Measurements from ENCODE around the gene OLFML2B. TPM values are rescaled to one million over a fixed set of nuclear protein-coding genes. Genes with fewer than 3 reads are reported as not detected.

OLFML2B gene
- total and polyA plus RNA-seq, 8 donors: 0.19 to 12.5 (median 0.47) TPM

DNA sequence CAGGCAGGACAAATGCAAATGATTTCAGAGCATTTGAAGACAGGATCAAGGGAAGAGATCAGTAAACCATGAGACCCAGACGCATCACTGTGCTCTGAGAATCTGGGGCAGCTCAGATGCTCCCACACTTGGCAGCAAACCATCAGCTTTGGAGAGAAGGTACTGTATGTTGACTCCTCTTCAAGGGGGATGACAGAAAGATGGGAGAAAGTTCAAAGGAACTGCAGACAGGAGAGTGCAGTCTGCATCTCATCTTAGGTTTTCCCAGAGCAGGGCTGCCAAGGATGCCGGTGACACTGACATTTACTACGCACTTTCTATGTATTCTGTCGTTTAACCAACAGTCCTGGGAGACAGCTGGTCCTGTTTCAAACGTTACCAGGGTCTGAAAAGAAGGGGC lies 35.8 kb downstream of the OLFML2B start:
- intact Hi-C loops (cut with DNase I): loop anchor here in 1 of 3 donors (5.0 kb wide), 1 partner anchor 51 kb away; no protein-coding TSS in a partner anchor
- Histone ChIP-seq H3K27me3 (no peaks in the 10 kb centered on the region), H3K4me3 (no peak overlapping the region), H3K27ac (no peak overlapping the region), H3K36me3 (no peaks in the 10 kb centered on the region), H3K4me1 (no peaks in the 10 kb centered on the region), H3K9me3 (no peaks in the 10 kb centered on the region)
- no peak for FAIRE-seq
- no peak for DNase-seq
- TF ChIP-seq, protein P1, sequence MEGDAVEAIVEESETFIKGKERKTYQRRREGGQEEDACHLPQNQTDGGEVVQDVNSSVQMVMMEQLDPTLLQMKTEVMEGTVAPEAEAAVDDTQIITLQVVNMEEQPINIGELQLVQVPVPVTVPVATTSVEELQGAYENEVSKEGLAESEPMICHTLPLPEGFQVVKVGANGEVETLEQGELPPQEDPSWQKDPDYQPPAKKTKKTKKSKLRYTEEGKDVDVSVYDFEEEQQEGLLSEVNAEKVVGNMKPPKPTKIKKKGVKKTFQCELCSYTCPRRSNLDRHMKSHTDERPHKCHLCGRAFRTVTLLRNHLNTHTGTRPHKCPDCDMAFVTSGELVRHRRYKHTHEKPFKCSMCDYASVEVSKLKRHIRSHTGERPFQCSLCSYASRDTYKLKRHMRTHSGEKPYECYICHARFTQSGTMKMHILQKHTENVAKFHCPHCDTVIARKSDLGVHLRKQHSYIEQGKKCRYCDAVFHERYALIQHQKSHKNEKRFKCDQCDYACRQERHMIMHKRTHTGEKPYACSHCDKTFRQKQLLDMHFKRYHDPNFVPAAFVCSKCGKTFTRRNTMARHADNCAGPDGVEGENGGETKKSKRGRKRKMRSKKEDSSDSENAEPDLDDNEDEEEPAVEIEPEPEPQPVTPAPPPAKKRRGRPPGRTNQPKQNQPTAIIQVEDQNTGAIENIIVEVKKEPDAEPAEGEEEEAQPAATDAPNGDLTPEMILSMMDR (IDR thresholded peaks at IDR 0.05): no peak
- WGBS, 2 donors: 61 to 64% methylated on average over 5 of the region's 5 CpGs
- ATAC-seq: no peak

DNA sequence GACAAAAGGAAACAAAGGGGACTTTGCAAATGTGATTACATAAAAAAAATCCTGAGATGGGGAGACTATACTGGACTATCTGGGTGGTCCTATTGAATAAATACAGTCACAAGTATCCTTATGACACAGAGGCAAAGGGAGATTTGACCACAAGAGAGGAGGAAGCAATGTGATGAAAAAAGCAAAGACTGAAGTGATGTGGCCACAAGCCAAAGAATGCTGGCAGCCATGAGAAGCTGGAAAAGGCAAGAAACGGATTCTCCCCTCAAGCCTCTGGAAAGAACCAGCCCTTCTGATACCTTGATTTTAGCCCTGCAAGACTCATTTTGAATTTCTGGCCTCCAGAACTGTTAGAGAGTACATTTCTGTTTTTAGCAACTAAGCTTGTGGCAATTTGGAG lies 36.4 kb downstream of the OLFML2B start:
- no peak overlapping the region for H3K4me3 ChIP-seq
- no peaks in the 10 kb centered on the region for H3K36me3 ChIP-seq
- TF ChIP-seq, protein P1 (IDR thresholded peaks at IDR 0.05): no peak
- ATAC-seq (no peak), DNase-seq (no peak), FAIRE-seq (no peak)
- H3K27ac ChIP-seq: no peak overlapping the region
- intact Hi-C loops (cut with DNase I): loop anchor here in 1 of 3 donors (5.0 kb wide), 1 partner anchor 50 kb away; no protein-coding TSS in a partner anchor
- H3K27me3 ChIP-seq: no peaks in the 10 kb centered on the region
- 65 to 70% methylated on average over 1 of the region's 1 CpG for WGBS, 2 donors
- H3K4me1 ChIP-seq: no peaks in the 10 kb centered on the region
- no peaks in the 10 kb centered on the region for H3K9me3 ChIP-seq

DNA sequence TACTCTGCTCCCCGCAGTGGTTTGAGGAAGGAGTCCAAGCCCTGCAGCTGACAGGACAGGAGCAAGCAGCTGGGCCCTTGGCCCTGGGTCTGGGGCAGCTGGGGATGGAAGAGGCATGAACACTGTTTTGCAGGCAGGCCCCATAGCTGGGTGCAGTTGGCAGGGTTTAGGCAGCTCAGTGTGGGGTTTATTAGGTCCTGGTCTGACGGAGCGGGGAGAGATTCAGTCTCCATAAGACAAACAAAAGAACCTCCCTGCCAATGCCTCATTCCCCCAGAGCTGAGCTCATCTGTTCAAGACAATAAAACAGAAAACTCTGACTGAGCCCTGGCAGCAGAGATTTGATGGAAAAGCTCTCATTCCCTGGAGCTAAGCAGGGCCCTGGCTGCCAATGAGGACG lies 37.3 kb downstream of the OLFML2B start:
- ATAC-seq: no peak
- no peak for DNase-seq
- FAIRE-seq: no peak
- intact Hi-C loops (cut with DNase I): loop anchor here in 1 of 3 donors (5.0 kb wide), 1 partner anchor 49 kb away; no protein-coding TSS in a partner anchor
- 74 to 79% methylated on average over 4 of the region's 4 CpGs for WGBS, 2 donors
- no peaks in the 10 kb centered on the region for H3K4me1 ChIP-seq
- no peak overlapping the region for H3K4me3 ChIP-seq
- TF ChIP-seq, protein P1 (IDR thresholded peaks at IDR 0.05): no peak
- no peaks in the 10 kb centered on the region for H3K36me3 ChIP-seq
- H3K9me3 ChIP-seq: no peaks in the 10 kb centered on the region
- no peaks in the 10 kb centered on the region for H3K27me3 ChIP-seq
- no peak overlapping the region for H3K27ac ChIP-seq

DNA sequence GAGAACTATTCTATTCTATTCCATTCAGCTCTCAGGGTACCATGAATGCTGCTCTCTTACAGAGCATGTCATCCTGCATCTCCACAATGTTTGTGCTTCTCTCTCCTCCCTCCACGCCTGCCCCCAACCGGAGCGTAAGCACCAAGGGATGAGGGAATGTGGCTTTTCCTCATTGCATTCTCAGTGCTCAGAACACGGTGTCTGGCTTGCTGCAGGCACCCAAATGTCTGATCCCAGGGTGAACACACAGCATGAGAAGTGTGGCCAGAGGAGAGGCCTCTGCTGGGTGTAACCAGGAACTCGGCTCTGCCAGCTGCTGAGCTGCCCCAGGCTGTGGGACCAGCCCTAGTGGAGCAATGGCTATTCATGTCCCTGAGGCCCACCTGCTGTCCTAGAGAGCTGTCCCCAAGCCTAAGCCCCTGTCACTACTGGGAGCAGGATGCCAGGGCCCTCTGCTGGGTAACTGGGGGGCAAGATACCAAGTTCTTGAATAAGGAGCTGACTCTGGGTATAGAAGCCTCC lies 38.3 kb downstream of the OLFML2B start:
- intact Hi-C loops (cut with DNase I): loop anchor here in 1 of 3 donors (5.0 kb wide), 1 partner anchor 48 kb away; no protein-coding TSS in a partner anchor
- FAIRE-seq: no peak
- no peak for DNase-seq

DNA sequence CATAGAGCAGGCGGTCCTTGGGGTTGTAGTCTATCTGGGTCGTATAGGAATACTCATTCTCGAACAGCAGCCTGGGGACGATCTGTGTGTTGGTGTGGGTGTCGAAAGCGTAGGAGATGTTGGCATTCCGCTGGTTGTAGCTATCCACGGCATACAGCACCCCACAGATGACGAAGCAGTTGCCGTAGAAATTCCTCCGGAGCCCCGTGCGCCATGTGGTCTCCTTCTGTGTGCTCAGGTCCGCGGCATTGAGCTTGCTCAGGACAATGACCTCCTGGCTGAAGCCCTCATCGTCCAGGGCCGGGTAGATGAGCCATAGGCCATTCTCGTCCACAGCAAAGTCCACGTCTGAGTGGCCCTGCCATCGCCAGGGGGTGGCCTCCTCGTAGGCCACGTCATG lies 39.9 kb downstream of the OLFML2B start:
- H3K36me3 ChIP-seq: no peaks in the 10 kb centered on the region
- no peak for ATAC-seq
- H3K4me1 ChIP-seq: no peaks in the 10 kb centered on the region
- H3K9me3 ChIP-seq: no peaks in the 10 kb centered on the region
- intact Hi-C loops (cut with DNase I): no loop called here
- FAIRE-seq: no peak
- TF ChIP-seq, protein P1 (IDR thresholded peaks at IDR 0.05): no peak
- no peaks in the 10 kb centered on the region for H3K27me3 ChIP-seq
- DNase-seq: no peak
- 83 to 85% methylated on average over 22 of the region's 22 CpGs for WGBS, 2 donors
- no peak overlapping the region for H3K4me3 ChIP-seq
- no peak overlapping the region for H3K27ac ChIP-seq

More for the DNA sequence above, 38.3 kb downstream of the OLFML2B start:
- H3K4me3 ChIP-seq: no peak overlapping the region
- H3K9me3 ChIP-seq: no peaks in the 10 kb centered on the region
- no peaks in the 10 kb centered on the region for H3K36me3 ChIP-seq
- no peak overlapping the region for H3K27ac ChIP-seq
- H3K27me3 ChIP-seq: no peaks in the 10 kb centered on the region
- no peak for ATAC-seq
- H3K4me1 ChIP-seq: no peaks in the 10 kb centered on the region
- 66 to 69% methylated on average over 5 of the region's 5 CpGs for WGBS, 2 donors
- TF ChIP-seq, protein P1 (IDR thresholded peaks at IDR 0.05): no peak
